BLaER1 treated with 17β-estradiol and CSF1 and Interleukin-3, amounts not matched to agents 10 nM and 100 nM (cell line): ENCODE results near the gene NOS1AP.
A peak's percentile ranks its signal among the peaks of the same experiment; 100 is the strongest.

Experiments used
- H3K27ac ChIP-seq, 11 experiments: shearing (Covaris generic); formaldehyde crosslinking; 2 replicates each; pipeline ENCODE4 v1.8.1; 2022
- H3K27me3 ChIP-seq, 11 experiments: shearing (Covaris generic); formaldehyde crosslinking; 2 replicates each; pipeline ENCODE4 v1.8.1; 2022
- H3K36me3 ChIP-seq, 11 experiments: shearing (Covaris generic); formaldehyde crosslinking; 2 replicates each; pipeline ENCODE4 v1.8.1; 2022
- H3K4me1 ChIP-seq, 10 experiments: shearing (Covaris generic); formaldehyde crosslinking; 2 replicates each; pipeline ENCODE4 v1.8.1; 2022
- H3K4me2 ChIP-seq, 11 experiments: shearing (Covaris generic); formaldehyde crosslinking; 2 replicates each; pipeline ENCODE4 v1.8.1; 2022
- H3K4me3 ChIP-seq, 10 experiments: shearing (Covaris generic); formaldehyde crosslinking; 2 replicates each; pipeline ENCODE4 v1.8.1; 2022
- H3K9ac ChIP-seq, 11 experiments: shearing (Covaris generic); formaldehyde crosslinking; 2 replicates each; pipeline ENCODE4 v1.8.1; 2022
- H3K9me3 ChIP-seq, 11 experiments: shearing (Covaris generic); formaldehyde crosslinking; replicated peaks in 1 of 11; 2 replicates each; pipeline ENCODE4 v1.8.1; 2022
- H4K20me1 ChIP-seq, 11 experiments: shearing (Covaris generic); formaldehyde crosslinking; 2 replicates each; pipeline ENCODE4 v1.8.1; 2022
- Cebpa-rat ChIP-seq, 11 experiments: shearing (Covaris generic); IDR thresholded peaks; 2 replicates each; pipeline ENCODE4 v1.8.1; 2022

Gene NOS1AP

DNA sequence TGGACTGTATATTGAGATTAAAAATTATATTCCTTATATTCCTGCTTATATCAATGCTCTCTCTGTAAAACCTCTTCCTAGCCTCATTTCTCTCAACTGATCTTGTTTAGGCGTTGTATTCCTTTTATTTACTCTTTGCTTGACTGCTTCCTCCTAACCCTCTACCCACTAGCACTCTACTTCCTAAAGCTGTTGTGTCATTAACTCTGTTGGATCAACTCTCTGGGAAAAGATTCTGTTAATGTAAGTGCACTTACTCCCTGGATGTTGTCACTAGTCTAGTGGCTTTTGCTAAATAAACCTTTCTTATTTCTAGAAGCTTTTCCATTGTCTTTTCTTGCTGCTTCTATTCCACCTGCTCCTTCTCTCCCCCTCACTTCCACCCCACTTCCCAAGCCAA lies 300.7 kb downstream of the NOS1AP start:
- no peaks in the 10 kb centered on the region for H4K20me1 ChIP-seq

GRCh38 chr1:162370721-162371120 lies 301.2 kb downstream of the NOS1AP start:
- TF ChIP-seq Cebpa-rat (IDR thresholded peaks at IDR 0.05): no peak
- no peak overlapping the region for H3K4me2 ChIP-seq

More for the DNA sequence above, 300.7 kb downstream of the NOS1AP start:
- Histone ChIP-seq H3K27ac (no peak overlapping the region), H3K4me2 (no peak overlapping the region), H3K4me3 (no peak overlapping the region), H3K36me3 (no peaks in the 10 kb centered on the region), H3K27me3 (no peaks in the 10 kb centered on the region), H3K9ac (no peak overlapping the region), H3K9me3 (no peaks in the 10 kb centered on the region), H3K4me1 (peaks cover 0 to 22% (median 11%) of the 10 kb centered on the region in 10 experiments; a peak in 9 of 20 replicates)
- TF ChIP-seq Cebpa-rat (IDR thresholded peaks at IDR 0.05): no peak

DNA sequence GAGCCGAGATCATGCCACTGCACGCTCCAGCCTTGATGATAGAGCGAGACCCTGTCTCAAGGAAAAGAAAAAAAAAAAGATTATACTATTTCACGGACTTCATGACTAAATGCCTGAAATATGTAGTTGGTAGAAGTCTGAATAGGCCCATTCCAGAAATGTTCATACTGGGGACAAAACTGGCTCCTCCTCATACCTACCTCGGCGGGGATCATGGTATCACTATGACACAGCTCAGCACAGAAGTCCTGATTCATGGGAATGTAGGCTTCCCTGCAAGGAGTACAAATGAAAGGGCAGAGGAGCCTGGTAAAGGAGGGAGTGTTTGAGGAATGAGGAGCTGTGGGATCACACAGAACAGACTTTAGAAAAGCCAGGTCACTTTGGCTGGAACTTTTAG lies 302.1 kb downstream of the NOS1AP start:
- H3K27ac ChIP-seq: no peak overlapping the region
- H3K4me1 ChIP-seq: peaks cover 0 to 22% (median 12%) of the 10 kb centered on the region in 10 experiments; a peak in 10 of 20 replicates
- H3K9ac ChIP-seq: no peak overlapping the region
- no peak for TF ChIP-seq Cebpa-rat (IDR thresholded peaks at IDR 0.05)
- no peaks in the 10 kb centered on the region for H3K9me3 ChIP-seq
- H4K20me1 ChIP-seq: no peaks in the 10 kb centered on the region
- peak overlapping the region in 1 of 11 experiments; percentile 1; a peak in 1 of 22 replicates for H3K4me2 ChIP-seq
- no peak overlapping the region for H3K4me3 ChIP-seq
- no peaks in the 10 kb centered on the region for H3K36me3 ChIP-seq
- no peaks in the 10 kb centered on the region for H3K27me3 ChIP-seq

More at GRCh38 chr1:162370721-162371120, 301.2 kb downstream of the NOS1AP start:
- Histone ChIP-seq H3K27me3 (no peaks in the 10 kb centered on the region), H4K20me1 (no peaks in the 10 kb centered on the region), H3K9ac (no peak overlapping the region), H3K4me1 (peaks cover 0 to 22% (median 12%) of the 10 kb centered on the region in 10 experiments; a peak in 10 of 20 replicates), H3K36me3 (no peaks in the 10 kb centered on the region), H3K27ac (no peak overlapping the region), H3K9me3 (no peaks in the 10 kb centered on the region), H3K4me3 (no peak overlapping the region)

GRCh38 chr1:162372159-162373071 lies 302.9 kb downstream of the NOS1AP start:
- H3K27me3 ChIP-seq: no peaks in the 10 kb centered on the region
- no peak overlapping the region for H3K4me3 ChIP-seq
- TF ChIP-seq Cebpa-rat (IDR thresholded peaks at IDR 0.05): no peak
- H3K9ac ChIP-seq: no peak overlapping the region
- H3K27ac ChIP-seq: no peak overlapping the region
- no peaks in the 10 kb centered on the region for H4K20me1 ChIP-seq
- H3K9me3 ChIP-seq: no peaks in the 10 kb centered on the region
- H3K36me3 ChIP-seq: no peaks in the 10 kb centered on the region
- H3K4me2 ChIP-seq: peak overlapping the region in 5 of 11 experiments; percentile 0 to 36 (median 3); a peak in 6 of 22 replicates
- H3K4me1 ChIP-seq: peaks cover 0 to 22% (median 12%) of the 10 kb centered on the region in 10 experiments; a peak in 10 of 20 replicates

GRCh38 chr1:162373072-162373427 lies 303.6 kb downstream of the NOS1AP start:
- Histone ChIP-seq H3K27ac (no peak overlapping the region), H3K9ac (no peak overlapping the region), H4K20me1 (no peaks in the 10 kb centered on the region), H3K9me3 (no peaks in the 10 kb centered on the region), H3K4me3 (no peak overlapping the region), H3K36me3 (no peaks in the 10 kb centered on the region), H3K27me3 (no peaks in the 10 kb centered on the region), H3K4me2 (peak overlapping the region in 4 of 11 experiments; percentile 0 to 36 (median 14); a peak in 1 of 22 replicates), H3K4me1 (peaks cover 0 to 22% (median 12%) of the 10 kb centered on the region in 10 experiments; a peak in 10 of 20 replicates)
- no peak for TF ChIP-seq Cebpa-rat (IDR thresholded peaks at IDR 0.05)

DNA sequence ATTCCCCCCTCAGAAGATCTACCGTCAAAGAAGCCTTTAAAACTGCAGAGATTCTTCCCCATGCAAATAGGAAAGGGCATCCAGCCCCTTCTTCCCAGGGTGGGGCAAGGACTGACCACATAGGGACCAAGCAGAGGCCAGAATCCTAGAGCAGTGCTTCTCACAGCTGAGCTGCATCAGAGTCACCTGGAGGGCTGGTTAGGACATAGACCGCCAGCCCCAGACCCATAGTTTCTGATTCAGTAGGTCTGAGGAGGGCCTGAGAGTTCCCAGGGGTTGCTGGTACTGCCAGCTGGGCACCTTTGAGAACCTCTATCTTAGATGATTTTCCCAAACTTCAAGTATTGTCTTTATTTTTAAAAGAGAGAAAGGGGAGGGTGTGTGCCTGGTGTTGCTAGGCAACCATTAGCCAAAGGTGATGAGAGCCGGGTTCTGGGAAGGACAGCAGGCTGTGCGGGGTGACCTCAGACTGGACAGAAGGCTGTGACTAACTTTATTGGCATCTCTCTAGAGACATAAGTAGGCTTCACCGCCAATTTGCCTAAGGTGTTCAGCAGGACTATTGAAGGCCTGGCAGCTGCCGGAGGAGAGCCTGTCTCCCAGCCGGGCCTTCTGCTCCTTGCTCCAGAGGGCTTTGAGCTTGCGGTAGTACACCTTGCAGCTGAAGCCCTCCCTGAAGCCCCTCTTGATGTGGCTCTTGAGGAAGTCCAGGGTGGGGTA lies 304.2 kb downstream of the NOS1AP start:
- Histone ChIP-seq H4K20me1 (no peaks in the 10 kb centered on the region), H3K27me3 (no peaks in the 10 kb centered on the region), H3K4me2 (peak overlapping the region in 2 of 11 experiments; percentile 9 to 10; a peak in 2 of 22 replicates), H3K9me3 (no peaks in the 10 kb centered on the region), H3K9ac (no peak overlapping the region), H3K4me3 (no peak overlapping the region), H3K36me3 (no peaks in the 10 kb centered on the region), H3K4me1 (peaks cover 0 to 22% (median 12%) of the 10 kb centered on the region in 10 experiments; a peak in 10 of 20 replicates), H3K27ac (no peak overlapping the region)
- no peak for TF ChIP-seq Cebpa-rat (IDR thresholded peaks at IDR 0.05)

GRCh38 chr1:162374406-162374805 lies 304.9 kb downstream of the NOS1AP start:
- Histone ChIP-seq H3K9ac (no peak overlapping the region), H3K4me2 (peak overlapping the region in 4 of 11 experiments; percentile 9 to 30 (median 14); a peak in 4 of 22 replicates), H3K27me3 (no peaks in the 10 kb centered on the region), H4K20me1 (no peaks in the 10 kb centered on the region), H3K36me3 (no peaks in the 10 kb centered on the region), H3K4me1 (peaks cover 0 to 22% (median 12%) of the 10 kb centered on the region in 10 experiments; a peak in 10 of 20 replicates), H3K27ac (no peak overlapping the region), H3K9me3 (no peaks in the 10 kb centered on the region), H3K4me3 (no peak overlapping the region)
- TF ChIP-seq Cebpa-rat (IDR thresholded peaks at IDR 0.05): no peak

DNA sequence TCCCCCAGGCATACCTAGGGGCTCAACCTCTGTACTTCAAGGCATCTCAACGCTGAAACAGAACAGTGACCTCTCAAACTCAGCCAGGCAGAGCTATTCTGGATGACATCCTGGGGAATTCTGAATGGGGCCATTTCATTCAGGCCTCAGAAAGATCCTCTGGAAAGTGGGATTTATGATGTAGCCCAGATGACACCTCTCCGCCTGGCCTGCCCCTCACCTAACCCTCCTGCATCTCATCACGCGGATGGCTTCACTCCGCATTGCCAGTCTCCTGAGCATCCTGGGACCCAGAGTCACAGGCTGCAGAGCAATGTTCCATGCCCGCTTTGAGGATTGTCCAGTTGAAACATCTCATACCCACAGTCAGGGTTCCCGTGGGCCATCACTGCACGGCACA lies 306.0 kb downstream of the NOS1AP start:
- H3K27ac ChIP-seq: no peak overlapping the region
- no peaks in the 10 kb centered on the region for H3K9me3 ChIP-seq
- H4K20me1 ChIP-seq: no peaks in the 10 kb centered on the region
- peaks cover 0 to 22% (median 12%) of the 10 kb centered on the region in 10 experiments; a peak in 10 of 20 replicates for H3K4me1 ChIP-seq
- no peak for TF ChIP-seq Cebpa-rat (IDR thresholded peaks at IDR 0.05)
- H3K4me2 ChIP-seq: no peak overlapping the region
- H3K9ac ChIP-seq: no peak overlapping the region
- no peaks in the 10 kb centered on the region for H3K27me3 ChIP-seq
- no peaks in the 10 kb centered on the region for H3K36me3 ChIP-seq
- no peak overlapping the region for H3K4me3 ChIP-seq

DNA sequence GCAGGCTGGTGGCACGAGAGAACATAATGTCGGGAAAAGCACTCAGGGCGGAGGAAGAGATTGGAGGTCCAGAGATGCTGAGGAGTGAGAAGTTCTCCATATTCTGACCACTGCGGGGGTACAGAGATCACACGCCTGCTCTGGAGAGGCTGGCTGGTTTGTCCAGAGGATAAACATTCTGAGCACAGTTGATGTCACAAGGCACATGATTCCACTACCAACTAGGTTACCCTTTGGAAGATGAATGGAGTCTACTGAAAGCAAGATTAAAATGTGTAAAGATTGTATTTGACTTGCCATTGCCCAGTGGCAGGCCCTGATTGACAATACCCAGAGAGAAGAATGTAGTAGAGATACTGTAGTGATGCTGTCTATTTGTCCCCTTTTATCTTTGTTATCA lies 307.2 kb downstream of the NOS1AP start, which contains the start of gene SPATA46:
Gene SPATA46 (minus strand): TSS at position 164 of the 400 bp plus-strand sequence. CDS start 64 bp downstream, at position 100.
- H3K4me1 ChIP-seq: peaks cover 0 to 22% (median 12%) of the 10 kb centered on the region in 10 experiments; a peak in 10 of 20 replicates

More for the DNA sequence above, 307.2 kb downstream of the NOS1AP start, which contains the start of gene SPATA46:
- no peaks in the 10 kb centered on the region for H3K36me3 ChIP-seq
- H3K4me3 ChIP-seq: no peak within 1 kb of the TSS
- H3K27ac ChIP-seq: no peak within 1 kb of the TSS
- H3K9ac ChIP-seq: no peak within 1 kb of the TSS
- TF ChIP-seq Cebpa-rat (IDR thresholded peaks at IDR 0.05): no peak
- no peak within 1 kb of the TSS for H3K4me2 ChIP-seq
- no peaks in the 10 kb centered on the region for H4K20me1 ChIP-seq
- H3K9me3 ChIP-seq: no peaks in the 10 kb centered on the region
- H3K27me3 ChIP-seq: no peaks in the 10 kb centered on the region
